ENCODE measurements around the gene CCDC198. TPM values are rescaled to one million over a fixed set of nuclear protein-coding genes. Genes with fewer than 3 reads are reported as not detected.

The CCDC198 gene
- not detected in 2 replicates for total RNA-seq

GRCh38 chr14:57493467-57494181 lies at the start of gene CCDC198:
Gene CCDC198 (minus strand): TSS chr14:57493857. CDS start chr14:57493715, 142 bp downstream.

Other genes with a start within 250 kb of the CCDC198 start
- gene EXOC5, start 225.0 kb downstream of the CCDC198 start, total RNA-seq: 86.5 and 97.2 TPM in 2 replicates
- gene AP5M1, start 224.9 kb downstream of the CCDC198 start, total RNA-seq: 16.5 and 20.7 TPM in 2 replicates
- gene NAA30, start 103.3 kb downstream of the CCDC198 start, total RNA-seq: 22.6 and 24.8 TPM in 2 replicates

Data from uterine smooth muscle cell (primary cell).